ENCODE results near the gene ITSN1. TPM values are rescaled to one million over a fixed set of nuclear protein-coding genes. Genes with fewer than 3 reads are reported as not detected.

Gene ITSN1
- total RNA-seq, 1 donor from 2014 or later: 4.5 TPM

GRCh38 chr21:33753886-33754285, 111.6 kb downstream of the ITSN1 start:
- peaks cover 3% of the 10 kb centered on the region for H3K27me3 Mint-ChIP-seq (ENCODE audit: insufficient read depth)
- intact Hi-C loops (cut with micrococcal nuclease): no loop called here
- H3K4me1 Mint-ChIP-seq (ENCODE audit: low read depth): no peaks in the 10 kb centered on the region
- H3K27ac Mint-ChIP-seq: no peak overlapping the region
- H3K4me3 Mint-ChIP-seq: no peak overlapping the region
- H3K36me3 Mint-ChIP-seq (ENCODE audit: low read depth): no peaks in the 10 kb centered on the region
- no peak for DNase-seq (ENCODE audit: low spot score)
- H3K9me3 Mint-ChIP-seq: no peaks in the 10 kb centered on the region

GRCh38 chr21:33754481-33754880, 112.2 kb downstream of the ITSN1 start:
- intact Hi-C loops (cut with micrococcal nuclease): no loop called here
- no peak for DNase-seq (ENCODE audit: low spot score)

GRCh38 chr21:33755354-33755753, 113.1 kb downstream of the ITSN1 start:
- DNase-seq (ENCODE audit: low spot score): no peak
- Mint-ChIP-seq H3K9me3 (no peaks in the 10 kb centered on the region), H3K4me3 (no peak overlapping the region), H3K36me3 (ENCODE audit: low read depth) (no peaks in the 10 kb centered on the region), H3K27ac (no peak overlapping the region), H3K27me3 (ENCODE audit: insufficient read depth) (peaks cover 3% of the 10 kb centered on the region), H3K4me1 (ENCODE audit: low read depth) (no peaks in the 10 kb centered on the region)
- intact Hi-C loops (cut with micrococcal nuclease): no loop called here

More at GRCh38 chr21:33754481-33754880, 112.2 kb downstream of the ITSN1 start:
- Mint-ChIP-seq H3K27me3 (ENCODE audit: insufficient read depth) (peaks cover 3% of the 10 kb centered on the region), H3K27ac (no peak overlapping the region), H3K4me1 (ENCODE audit: low read depth) (no peaks in the 10 kb centered on the region), H3K4me3 (no peak overlapping the region), H3K9me3 (no peaks in the 10 kb centered on the region), H3K36me3 (ENCODE audit: low read depth) (no peaks in the 10 kb centered on the region)

GRCh38 chr21:33760641-33761440, 118.5 kb downstream of the ITSN1 start:
- no peak for DNase-seq (ENCODE audit: low spot score)
- Mint-ChIP-seq H3K9me3 (no peaks in the 10 kb centered on the region), H3K4me3 (no peak overlapping the region), H3K36me3 (ENCODE audit: low read depth) (no peaks in the 10 kb centered on the region), H3K27me3 (ENCODE audit: insufficient read depth) (no peaks in the 10 kb centered on the region), H3K4me1 (ENCODE audit: low read depth) (no peaks in the 10 kb centered on the region), H3K27ac (no peak overlapping the region)
- intact Hi-C loops (cut with micrococcal nuclease): no loop called here

- Mint-ChIP-seq H3K27me3 (ENCODE audit: insufficient read depth) (no peaks in the 10 kb centered on the region), H3K9me3 (no peaks in the 10 kb centered on the region), H3K4me1 (ENCODE audit: low read depth) (no peaks in the 10 kb centered on the region), H3K27ac (no peak overlapping the region), H3K4me3 (no peak overlapping the region), H3K36me3 (ENCODE audit: low read depth) (no peaks in the 10 kb centered on the region)
- intact Hi-C loops (cut with micrococcal nuclease): no loop called here
- DNase-seq (ENCODE audit: low spot score): no peak
Measured at GRCh38 chr21:33761441-33762036, 119.2 kb downstream of the ITSN1 start.

- no peak overlapping the region for H3K27ac Mint-ChIP-seq
- no peak overlapping the region for H3K4me3 Mint-ChIP-seq
Measured at GRCh38 chr21:33762803-33763581, 120.7 kb downstream of the ITSN1 start.

GRCh38 chr21:33763582-33763899, 121.2 kb downstream of the ITSN1 start:
- intact Hi-C loops (cut with micrococcal nuclease): no loop called here
- Mint-ChIP-seq H3K27me3 (ENCODE audit: insufficient read depth) (no peaks in the 10 kb centered on the region), H3K27ac (no peak overlapping the region), H3K4me1 (ENCODE audit: low read depth) (no peaks in the 10 kb centered on the region), H3K4me3 (no peak overlapping the region), H3K9me3 (no peaks in the 10 kb centered on the region), H3K36me3 (ENCODE audit: low read depth) (no peaks in the 10 kb centered on the region)
- no peak for DNase-seq (ENCODE audit: low spot score)

More at GRCh38 chr21:33762803-33763581, 120.7 kb downstream of the ITSN1 start:
- DNase-seq (ENCODE audit: low spot score): no peak
- H3K27me3 Mint-ChIP-seq (ENCODE audit: insufficient read depth): no peaks in the 10 kb centered on the region
- H3K36me3 Mint-ChIP-seq (ENCODE audit: low read depth): no peaks in the 10 kb centered on the region
- H3K9me3 Mint-ChIP-seq: no peaks in the 10 kb centered on the region
- intact Hi-C loops (cut with micrococcal nuclease): no loop called here
- H3K4me1 Mint-ChIP-seq (ENCODE audit: low read depth): no peaks in the 10 kb centered on the region

- no peak overlapping the region for H3K27ac Mint-ChIP-seq
Measured at GRCh38 chr21:33767236-33767635, 124.9 kb downstream of the ITSN1 start.

GRCh38 chr21:33767960-33768359, 125.7 kb downstream of the ITSN1 start:
- H3K27me3 Mint-ChIP-seq (ENCODE audit: insufficient read depth): no peaks in the 10 kb centered on the region
- no peaks in the 10 kb centered on the region for H3K36me3 Mint-ChIP-seq (ENCODE audit: low read depth)
- no peak overlapping the region for H3K27ac Mint-ChIP-seq
- H3K9me3 Mint-ChIP-seq: no peaks in the 10 kb centered on the region
- DNase-seq (ENCODE audit: low spot score): no peak
- H3K4me1 Mint-ChIP-seq (ENCODE audit: low read depth): no peaks in the 10 kb centered on the region
- intact Hi-C loops (cut with micrococcal nuclease): no loop called here
- H3K4me3 Mint-ChIP-seq: no peak overlapping the region

More at GRCh38 chr21:33767236-33767635, 124.9 kb downstream of the ITSN1 start:
- Mint-ChIP-seq H3K4me1 (ENCODE audit: low read depth) (no peaks in the 10 kb centered on the region), H3K36me3 (ENCODE audit: low read depth) (no peaks in the 10 kb centered on the region), H3K27me3 (ENCODE audit: insufficient read depth) (no peaks in the 10 kb centered on the region), H3K9me3 (no peaks in the 10 kb centered on the region), H3K4me3 (no peak overlapping the region)
- intact Hi-C loops (cut with micrococcal nuclease): no loop called here
- DNase-seq (ENCODE audit: low spot score): no peak

- H3K4me1 Mint-ChIP-seq (ENCODE audit: low read depth): no peaks in the 10 kb centered on the region
- H3K36me3 Mint-ChIP-seq (ENCODE audit: low read depth): no peaks in the 10 kb centered on the region
- intact Hi-C loops (cut with micrococcal nuclease): no loop called here
- H3K9me3 Mint-ChIP-seq: no peaks in the 10 kb centered on the region
- no peak overlapping the region for H3K4me3 Mint-ChIP-seq
- no peak overlapping the region for H3K27ac Mint-ChIP-seq
- H3K27me3 Mint-ChIP-seq (ENCODE audit: insufficient read depth): no peaks in the 10 kb centered on the region
- DNase-seq (ENCODE audit: low spot score): no peak
Measured at GRCh38 chr21:33769057-33769456, 126.8 kb downstream of the ITSN1 start.

- intact Hi-C loops (cut with micrococcal nuclease): no loop called here
- H3K4me3 Mint-ChIP-seq: no peak overlapping the region
- DNase-seq (ENCODE audit: low spot score): no peak
- H3K27me3 Mint-ChIP-seq (ENCODE audit: insufficient read depth): no peaks in the 10 kb centered on the region
- no peak overlapping the region for H3K27ac Mint-ChIP-seq
- H3K9me3 Mint-ChIP-seq: no peaks in the 10 kb centered on the region
- H3K36me3 Mint-ChIP-seq (ENCODE audit: low read depth): no peaks in the 10 kb centered on the region
- no peaks in the 10 kb centered on the region for H3K4me1 Mint-ChIP-seq (ENCODE audit: low read depth)
Measured at GRCh38 chr21:33770542-33770941, 128.2 kb downstream of the ITSN1 start.

GRCh38 chr21:33771976-33772375, 129.7 kb downstream of the ITSN1 start:
- Mint-ChIP-seq H3K9me3 (no peaks in the 10 kb centered on the region), H3K27me3 (ENCODE audit: insufficient read depth) (no peaks in the 10 kb centered on the region), H3K36me3 (ENCODE audit: low read depth) (no peaks in the 10 kb centered on the region), H3K4me1 (ENCODE audit: low read depth) (no peaks in the 10 kb centered on the region), H3K4me3 (no peak overlapping the region), H3K27ac (no peak overlapping the region)
- intact Hi-C loops (cut with micrococcal nuclease): no loop called here
- DNase-seq (ENCODE audit: low spot score): no peak

- Mint-ChIP-seq H3K9me3 (peaks cover 6% of the 10 kb centered on the region), H3K27me3 (ENCODE audit: insufficient read depth) (no peaks in the 10 kb centered on the region), H3K27ac (no peak overlapping the region), H3K4me1 (ENCODE audit: low read depth) (no peaks in the 10 kb centered on the region), H3K36me3 (ENCODE audit: low read depth) (no peaks in the 10 kb centered on the region), H3K4me3 (no peak overlapping the region)
- intact Hi-C loops (cut with micrococcal nuclease): no loop called here
- no peak for DNase-seq (ENCODE audit: low spot score)
Measured at GRCh38 chr21:33774551-33774950, 132.2 kb downstream of the ITSN1 start.
